GM18511 (cell line): ENCODE data around the gene GRK5.
"Not testable (repeated sequence)": the region's sequence is repeated elsewhere in the genome, so short reads cannot be mapped to it uniquely, and the experiment has no call there.

Source experiments
- ATAC-seq: cut with Tn5 transposase; IDR thresholded peaks from one replicate; pipeline ENCODE4 v1.9.1; 2021; ENCODE audit warnings: mild to moderate bottlenecking, moderate library complexity; ENCODE audit not compliant: unreplicated experiment

GRK5 gene

GRCh38 chr10:119248184-119248583, 40.8 kb downstream of the GRK5 start:
- ATAC-seq, result no peak

DNA sequence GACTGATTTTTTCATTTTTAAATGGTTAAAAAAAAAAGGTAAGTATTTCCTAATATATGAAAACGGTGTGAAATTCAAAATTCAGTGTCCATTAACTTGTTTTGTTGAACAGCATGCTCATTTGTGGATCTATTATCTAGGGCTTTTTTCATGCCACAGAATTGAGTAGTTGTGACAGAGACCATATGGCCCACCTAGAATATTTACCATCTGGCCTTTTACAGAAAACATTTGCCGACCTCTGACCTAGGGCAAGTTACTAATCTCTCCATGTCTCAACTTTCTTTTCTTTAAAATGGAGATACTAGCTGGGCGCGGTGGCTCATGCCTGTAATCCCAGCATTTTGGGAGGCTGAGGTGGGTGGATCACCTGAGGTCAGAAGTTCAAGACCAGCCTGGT, 41.3 kb downstream of the GRK5 start:
- no peak for ATAC-seq

GRCh38 chr10:119250641-119251314, 43.4 kb downstream of the GRK5 start:
- ATAC-seq, result no peak

GRCh38 chr10:119251315-119251708, 43.9 kb downstream of the GRK5 start:
- ATAC-seq, result no peak

- ATAC-seq, result no peak
Measured at GRCh38 chr10:119252051-119252465, 44.7 kb downstream of the GRK5 start.

- ATAC-seq, result no peak
Measured at GRCh38 chr10:119252470-119253151, 45.2 kb downstream of the GRK5 start.

DNA sequence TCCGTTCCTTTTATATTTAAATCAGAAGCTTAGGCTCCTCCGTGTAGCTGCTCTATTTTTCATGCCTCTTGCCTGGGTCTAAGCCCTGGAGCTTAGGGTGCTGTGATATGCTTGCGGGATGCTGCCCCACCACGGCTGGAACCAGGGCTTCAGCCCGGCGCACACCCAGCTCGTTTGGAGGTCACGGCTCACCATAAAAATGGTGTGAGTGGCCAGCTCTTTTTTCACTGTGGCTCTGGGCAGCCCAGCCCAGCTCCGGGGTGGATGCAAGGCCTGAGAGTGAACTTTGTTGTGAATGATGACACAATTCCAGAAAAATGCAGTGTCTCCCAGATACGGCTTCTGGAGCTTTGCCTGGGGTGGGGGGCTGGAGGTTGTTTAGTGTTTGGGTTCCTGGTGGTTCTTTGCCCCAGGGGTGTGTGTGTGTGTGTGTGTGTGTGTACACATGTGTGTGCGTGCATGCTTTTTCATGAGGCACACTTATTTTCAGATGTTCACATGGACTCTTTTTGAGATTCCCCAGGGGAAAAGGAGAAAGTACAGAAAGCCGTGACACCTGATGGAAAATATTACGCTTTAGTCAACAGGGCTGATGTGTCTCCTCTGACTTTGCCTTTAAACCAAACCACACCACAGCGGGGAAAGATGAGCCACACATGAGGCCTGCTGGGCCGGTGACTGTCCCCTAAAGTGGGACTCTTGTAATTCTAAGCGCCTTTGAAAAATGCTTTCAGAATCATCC, 46.2 kb downstream of the GRK5 start:
- peak; percentile 68 for ATAC-seq

GRCh38 chr10:119254335-119254734, 47.0 kb downstream of the GRK5 start:
- no peak for ATAC-seq

DNA sequence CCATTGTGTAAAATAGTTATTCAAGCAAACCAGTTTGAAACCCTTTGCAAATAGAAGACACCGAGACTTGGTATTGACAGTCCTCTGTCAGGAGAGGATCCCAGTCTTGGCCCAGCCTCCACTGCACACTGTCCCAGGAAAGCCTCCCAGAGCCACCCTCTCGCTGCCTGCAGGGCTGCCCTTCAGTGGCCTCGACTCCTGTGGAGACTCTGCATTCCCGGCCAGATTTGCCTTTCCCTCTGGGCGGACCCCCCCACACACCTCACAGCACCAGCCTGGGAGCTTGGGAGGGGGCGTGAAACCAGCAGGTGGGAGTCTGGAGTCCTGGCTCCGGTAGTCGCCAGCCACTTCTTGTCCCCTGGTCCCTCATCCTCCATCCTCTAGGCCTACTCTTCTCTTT, 48.7 kb downstream of the GRK5 start:
- no peak for ATAC-seq

- no peak for ATAC-seq
Measured at GRCh38 chr10:119256897-119257296, 49.5 kb downstream of the GRK5 start.

GRCh38 chr10:119257899-119258419, 50.6 kb downstream of the GRK5 start:
- ATAC-seq, result no peak

DNA sequence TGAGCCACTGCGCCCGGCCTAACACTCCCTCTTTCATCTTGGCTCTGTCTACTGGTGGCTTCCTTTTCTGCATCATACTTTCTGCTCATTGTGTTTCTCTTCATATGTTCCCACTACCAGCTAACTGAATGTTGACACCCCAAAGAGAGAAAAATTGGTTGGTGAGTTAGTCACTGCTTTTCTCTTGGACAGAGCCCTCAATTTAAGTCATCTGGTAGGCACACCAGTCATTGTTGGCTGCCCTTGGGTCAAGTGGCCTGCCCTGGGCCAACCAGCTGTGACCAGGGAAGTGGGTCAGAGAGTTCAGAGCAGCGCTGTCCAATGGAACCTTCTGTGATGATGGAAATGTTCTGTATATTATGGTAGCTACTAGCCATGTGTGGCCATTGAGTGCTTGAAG, 52.0 kb downstream of the GRK5 start:
- no peak for ATAC-seq

GRCh38 chr10:119261016-119261415, 53.6 kb downstream of the GRK5 start:
- ATAC-seq, result not testable (repeated sequence)

- ATAC-seq, result no peak
Measured at GRCh38 chr10:119263951-119264617, 56.7 kb downstream of the GRK5 start.

DNA sequence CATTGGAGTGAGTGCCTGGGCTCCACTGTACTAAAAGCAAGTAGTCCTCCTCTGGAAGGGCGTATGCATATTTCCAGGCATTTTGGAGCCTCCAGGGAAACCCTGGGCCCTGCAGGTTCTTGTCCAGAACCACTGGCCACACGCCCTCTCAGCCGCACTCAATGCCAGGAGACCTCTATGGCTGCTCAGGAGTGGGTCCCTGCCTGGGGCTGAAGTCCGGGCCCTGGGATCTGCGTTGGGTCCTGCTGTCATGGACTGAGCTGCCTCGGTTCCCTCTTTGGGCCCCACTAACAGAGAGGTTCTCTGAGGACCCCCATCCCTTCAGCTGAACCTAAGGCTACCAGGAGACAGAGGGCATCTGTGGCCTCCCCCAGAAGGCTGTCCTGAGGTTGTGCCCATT, 58.3 kb downstream of the GRK5 start:
- ATAC-seq, result no peak

DNA sequence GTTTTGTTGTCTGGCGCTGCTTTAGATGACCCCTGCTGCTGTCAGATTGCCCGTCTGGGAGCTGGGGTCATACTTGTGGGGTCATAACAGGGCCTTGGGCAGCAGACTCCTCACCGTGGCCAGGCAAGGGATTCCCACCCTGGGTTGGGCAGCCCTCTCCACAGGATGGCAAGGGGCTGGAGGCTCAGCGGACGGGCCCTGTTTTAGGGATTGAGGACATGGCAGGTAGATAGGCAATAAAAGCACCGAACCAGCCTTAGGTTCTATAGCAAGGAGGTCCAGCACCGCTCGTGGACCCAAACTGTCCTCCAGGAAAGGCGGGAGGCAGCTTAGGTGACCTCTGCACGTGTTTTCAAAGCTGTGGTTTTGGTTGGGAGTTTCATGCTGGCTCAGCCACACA, 60.0 kb downstream of the GRK5 start:
- ATAC-seq, result no peak

- ATAC-seq, result no peak
Measured at GRCh38 chr10:119268428-119268827, 61.1 kb downstream of the GRK5 start.

GRCh38 chr10:119268871-119269506, 61.6 kb downstream of the GRK5 start:
- peak; percentile 89 for ATAC-seq

DNA sequence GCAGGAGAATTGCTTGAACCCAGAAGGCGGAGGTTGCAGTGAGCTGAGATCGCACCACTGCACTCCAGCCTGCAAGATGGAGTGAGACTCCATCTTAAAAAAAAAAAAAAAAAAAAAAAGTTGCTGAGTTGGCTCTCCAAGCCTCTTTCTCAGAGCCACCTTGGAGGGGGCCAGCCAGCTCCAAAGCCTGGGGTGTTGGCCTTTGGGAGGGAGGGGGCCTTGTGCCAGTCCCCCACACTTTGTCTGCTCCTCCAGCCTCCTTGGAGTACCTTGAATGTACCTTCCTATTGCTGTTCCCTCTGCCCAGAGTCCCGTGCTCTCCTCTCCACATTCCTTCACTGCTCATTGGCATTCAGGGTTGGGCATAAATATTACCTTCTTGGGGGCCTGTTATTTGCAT, 62.4 kb downstream of the GRK5 start:
- ATAC-seq, result no peak

- ATAC-seq, result peak; percentile 32
Measured at GRCh38 chr10:119270762-119271366, 63.5 kb downstream of the GRK5 start.
